Measurements from ENCODE around the gene OGFOD3.
"Not testable (repeated sequence)": the region's sequence is repeated elsewhere in the genome, so short reads cannot be mapped to it uniquely, and the experiment has no call there.

The OGFOD3 gene

GRCh38 chr17:82377924-82378740, 40.3 kb downstream of the OGFOD3 start:
- H3K36me3 ChIP-seq (replicated peaks): no peaks in the 10 kb centered on the region
- TF ChIP-seq, protein P1, sequence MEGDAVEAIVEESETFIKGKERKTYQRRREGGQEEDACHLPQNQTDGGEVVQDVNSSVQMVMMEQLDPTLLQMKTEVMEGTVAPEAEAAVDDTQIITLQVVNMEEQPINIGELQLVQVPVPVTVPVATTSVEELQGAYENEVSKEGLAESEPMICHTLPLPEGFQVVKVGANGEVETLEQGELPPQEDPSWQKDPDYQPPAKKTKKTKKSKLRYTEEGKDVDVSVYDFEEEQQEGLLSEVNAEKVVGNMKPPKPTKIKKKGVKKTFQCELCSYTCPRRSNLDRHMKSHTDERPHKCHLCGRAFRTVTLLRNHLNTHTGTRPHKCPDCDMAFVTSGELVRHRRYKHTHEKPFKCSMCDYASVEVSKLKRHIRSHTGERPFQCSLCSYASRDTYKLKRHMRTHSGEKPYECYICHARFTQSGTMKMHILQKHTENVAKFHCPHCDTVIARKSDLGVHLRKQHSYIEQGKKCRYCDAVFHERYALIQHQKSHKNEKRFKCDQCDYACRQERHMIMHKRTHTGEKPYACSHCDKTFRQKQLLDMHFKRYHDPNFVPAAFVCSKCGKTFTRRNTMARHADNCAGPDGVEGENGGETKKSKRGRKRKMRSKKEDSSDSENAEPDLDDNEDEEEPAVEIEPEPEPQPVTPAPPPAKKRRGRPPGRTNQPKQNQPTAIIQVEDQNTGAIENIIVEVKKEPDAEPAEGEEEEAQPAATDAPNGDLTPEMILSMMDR (IDR thresholded peaks at IDR 0.05; ENCODE audit: low read depth, low read length, missing control alignments): no peak
- no peak overlapping the region for H3K4me3 ChIP-seq (ENCODE audit: low read depth, low read length)
- no peak overlapping the region for H3K27ac ChIP-seq
- in situ Hi-C loops (cut with HindIII; ENCODE audit: low pct_ligation_motif_present, low sequenced_read_pairs): no loop called here
- peaks cover 20% of the 10 kb centered on the region for H3K27me3 ChIP-seq (replicated peaks)
- no peak for DNase-seq

GRCh38 chr17:82377294-82377693, 41.1 kb downstream of the OGFOD3 start:
- DNase-seq; in situ Hi-C loops (cut with HindIII; ENCODE audit: low pct_ligation_motif_present, low sequenced_read_pairs); H3K27ac ChIP-seq; H3K36me3 ChIP-seq (replicated peaks); H3K4me3 ChIP-seq (ENCODE audit: low read depth, low read length): not testable (repeated sequence)
- peaks cover 25% of the 10 kb centered on the region for H3K27me3 ChIP-seq (replicated peaks)

DNA sequence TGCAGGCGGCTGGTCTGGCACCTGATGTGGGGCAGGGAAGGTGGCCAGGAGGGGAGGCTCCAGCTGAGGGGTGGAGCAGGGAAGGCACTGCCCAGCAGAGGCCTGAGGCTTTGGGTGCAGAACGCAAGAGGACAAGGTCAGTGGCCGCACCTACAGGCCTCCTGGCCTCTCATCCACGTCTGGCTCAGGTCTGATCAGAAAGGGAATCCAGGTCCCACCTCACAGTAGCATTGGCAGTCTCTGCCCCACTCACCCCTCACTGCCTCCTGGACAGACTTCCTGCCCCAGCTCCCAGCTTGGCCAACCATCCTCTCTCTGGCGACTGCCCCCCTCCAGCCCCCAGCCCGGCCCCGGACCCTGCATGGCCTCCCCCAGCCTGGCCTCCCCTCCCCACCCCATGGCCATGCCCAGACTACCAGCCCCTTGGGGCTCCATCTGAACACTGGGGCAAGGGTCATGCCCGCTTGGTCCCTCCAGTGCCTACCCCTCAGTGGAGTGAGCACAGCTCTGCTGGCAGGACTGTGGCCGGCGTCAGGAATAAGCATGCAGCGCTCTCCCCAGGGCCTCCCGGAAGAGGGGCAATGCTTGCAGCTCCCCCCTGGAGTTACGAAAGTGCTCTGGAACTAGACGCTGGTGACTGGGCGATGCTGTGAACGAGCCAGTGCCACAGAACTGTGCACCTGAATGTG, 42.2 kb downstream of the OGFOD3 start:
- H3K27me3 ChIP-seq (replicated peaks): peaks cover 36% of the 10 kb centered on the region
- in situ Hi-C loops (cut with HindIII; ENCODE audit: low pct_ligation_motif_present, low sequenced_read_pairs): no loop called here

DNA sequence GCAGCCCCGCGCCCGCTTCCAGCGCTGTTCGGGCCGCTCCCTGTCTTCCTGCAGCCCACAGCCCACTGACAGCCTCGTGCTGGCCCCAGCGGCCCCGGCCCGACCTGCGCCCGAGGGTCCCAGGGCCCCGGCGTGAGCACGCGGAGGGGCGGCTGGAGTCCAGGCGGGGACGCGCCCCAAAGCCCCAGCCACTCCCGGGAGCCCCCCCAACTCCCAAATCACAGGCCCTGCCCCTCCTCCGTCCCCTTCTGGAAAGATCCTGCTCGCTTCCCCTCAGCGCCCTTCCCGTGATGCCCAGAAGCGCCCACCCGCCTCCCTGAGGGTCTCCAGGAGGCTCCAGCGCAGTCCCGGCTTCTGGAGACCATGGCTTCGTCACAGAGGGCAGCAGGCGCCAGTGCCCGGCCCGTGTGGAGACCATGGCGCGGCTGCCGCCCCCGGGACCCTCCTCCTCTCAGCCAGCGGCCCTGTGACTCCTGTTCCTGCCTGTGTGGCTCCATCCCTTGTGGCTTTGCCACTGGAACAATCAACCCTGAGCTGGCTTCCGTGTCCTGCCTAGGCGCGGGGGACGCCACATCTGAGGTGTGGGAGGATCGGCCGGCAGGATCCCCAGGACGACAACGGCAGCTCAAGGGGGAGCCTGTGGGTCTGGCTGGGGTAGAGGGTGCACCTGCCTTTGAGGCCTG, 42.9 kb downstream of the OGFOD3 start:
- TF ChIP-seq, protein P1 (IDR thresholded peaks at IDR 0.05; ENCODE audit: low read depth, low read length, missing control alignments): no peak
- Histone ChIP-seq H3K27me3 (replicated peaks) (peaks cover 43% of the 10 kb centered on the region), H3K36me3 (replicated peaks) (no peaks in the 10 kb centered on the region), H3K27ac (no peak overlapping the region), H3K4me3 (ENCODE audit: low read depth, low read length) (no peak overlapping the region)
- no peak for DNase-seq
- in situ Hi-C loops (cut with HindIII; ENCODE audit: low pct_ligation_motif_present, low sequenced_read_pairs): no loop called here

More for the DNA sequence above, 42.2 kb downstream of the OGFOD3 start:
- TF ChIP-seq, protein P1 (IDR thresholded peaks at IDR 0.05; ENCODE audit: low read depth, low read length, missing control alignments): no peak
- Histone ChIP-seq H3K4me3 (ENCODE audit: low read depth, low read length) (no peak overlapping the region), H3K27ac (no peak overlapping the region), H3K36me3 (replicated peaks) (no peaks in the 10 kb centered on the region)
- no peak for DNase-seq

GRCh38 chr17:82374626-82375331, 43.6 kb downstream of the OGFOD3 start:
- in situ Hi-C loops (cut with HindIII; ENCODE audit: low pct_ligation_motif_present, low sequenced_read_pairs): no loop called here
- Histone ChIP-seq H3K4me3 (ENCODE audit: low read depth, low read length) (no peak overlapping the region), H3K27me3 (replicated peaks) (peaks cover 49% of the 10 kb centered on the region), H3K27ac (no peak overlapping the region), H3K36me3 (replicated peaks) (no peaks in the 10 kb centered on the region)
- DNase-seq: no peak
- TF ChIP-seq, protein P1 (IDR thresholded peaks at IDR 0.05; ENCODE audit: low read depth, low read length, missing control alignments): no peak
